ENCODE data around the gene EEF1A2.
A peak's percentile ranks its signal among the peaks of the same experiment; 100 is the strongest.

Gene EEF1A2

DNA sequence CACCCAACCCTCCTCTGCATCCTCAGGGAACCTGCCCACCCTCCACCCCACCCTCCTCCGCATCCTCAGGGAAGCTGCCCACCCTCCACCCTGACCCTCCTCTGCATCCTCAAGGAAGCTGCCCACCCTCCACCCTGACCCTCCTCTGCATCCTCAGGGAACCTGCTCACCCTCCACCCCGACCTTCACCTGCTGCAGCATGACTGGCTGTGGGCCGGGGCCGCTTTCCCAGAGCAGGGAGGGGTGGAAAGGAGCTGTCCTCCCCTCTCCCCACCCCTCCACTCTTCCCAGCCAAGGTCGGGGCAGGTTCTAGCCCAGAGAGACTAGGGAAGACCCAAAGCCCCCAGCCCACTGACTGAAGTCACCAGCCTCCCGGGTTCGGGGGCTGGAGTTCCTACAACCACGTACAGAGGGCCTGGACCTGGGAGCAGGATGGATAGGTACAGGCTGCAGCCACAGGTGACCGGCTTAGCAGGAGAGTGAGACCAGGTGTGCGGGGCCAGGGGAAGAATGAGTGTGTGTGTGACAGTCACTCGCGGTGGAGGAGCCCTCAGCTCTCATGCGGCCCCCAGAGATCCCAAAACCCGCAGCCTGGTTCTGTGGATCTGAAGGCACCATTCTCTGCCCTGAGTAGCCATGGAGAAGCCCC is 11.6 kb downstream of the EEF1A2 start:
- H3K27ac ChIP-seq: no peak overlapping the region
- no peak for TF ChIP-seq CTCF (IDR thresholded peaks at IDR 0.05)
- no peak for TF ChIP-seq ZFX (IDR thresholded peaks at IDR 0.05; ENCODE audit: borderline replicate concordance)

- no peak overlapping the region for H3K27ac ChIP-seq
- TF ChIP-seq CTCF (IDR thresholded peaks at IDR 0.05) (no peak), ZFX (IDR thresholded peaks at IDR 0.05; ENCODE audit: borderline replicate concordance) (no peak)
Observed at GRCh38 chr20:63486300-63486855, 12.5 kb downstream of the EEF1A2 start.

DNA sequence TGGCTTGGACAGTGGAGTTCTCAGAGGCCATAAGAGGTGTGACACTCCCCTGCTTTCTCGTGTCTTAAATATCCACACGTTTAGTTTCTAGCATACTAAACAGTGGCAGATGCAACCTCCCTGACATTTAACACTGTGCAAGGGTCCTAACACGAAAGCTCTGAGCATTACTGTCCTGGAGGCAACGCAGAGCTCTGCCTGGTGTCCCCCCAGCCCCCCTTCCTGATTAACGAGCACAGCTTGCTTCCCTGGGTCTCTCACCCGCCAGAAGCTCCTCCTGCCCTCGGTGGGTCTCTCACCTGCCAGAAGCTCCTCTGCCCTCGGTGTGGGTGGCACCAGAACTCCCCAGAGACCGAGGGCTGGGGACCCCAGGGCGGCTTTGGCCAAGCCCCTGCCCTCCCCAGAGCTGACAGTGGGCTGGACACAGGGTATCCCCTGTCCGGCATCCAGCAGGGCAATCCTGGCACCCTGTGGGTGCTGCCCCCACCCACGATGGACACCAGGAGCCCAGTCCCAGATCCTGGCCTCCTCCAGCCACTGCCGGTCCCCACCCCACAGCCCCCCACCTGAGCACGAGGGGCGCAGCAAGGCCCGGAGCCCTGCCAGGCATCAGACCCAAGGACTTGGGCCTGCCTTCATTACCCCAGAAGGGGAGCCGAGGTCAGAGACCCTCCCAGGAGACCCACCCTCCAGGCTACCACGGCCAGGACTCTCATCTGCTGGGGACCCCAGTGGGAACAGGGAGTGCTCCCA is 14.1 kb downstream of the EEF1A2 start:
- no peak overlapping the region for H3K27ac ChIP-seq
- TF ChIP-seq ZFX (IDR thresholded peaks at IDR 0.05; ENCODE audit: borderline replicate concordance) (no peak), CTCF (IDR thresholded peaks at IDR 0.05) (no peak)

- TF ChIP-seq CTCF (IDR thresholded peaks at IDR 0.05) (no peak), ZFX (IDR thresholded peaks at IDR 0.05; ENCODE audit: borderline replicate concordance) (no peak)
- H3K27ac ChIP-seq: no peak overlapping the region
Observed at GRCh38 chr20:63484236-63484635, 14.6 kb downstream of the EEF1A2 start.

DNA sequence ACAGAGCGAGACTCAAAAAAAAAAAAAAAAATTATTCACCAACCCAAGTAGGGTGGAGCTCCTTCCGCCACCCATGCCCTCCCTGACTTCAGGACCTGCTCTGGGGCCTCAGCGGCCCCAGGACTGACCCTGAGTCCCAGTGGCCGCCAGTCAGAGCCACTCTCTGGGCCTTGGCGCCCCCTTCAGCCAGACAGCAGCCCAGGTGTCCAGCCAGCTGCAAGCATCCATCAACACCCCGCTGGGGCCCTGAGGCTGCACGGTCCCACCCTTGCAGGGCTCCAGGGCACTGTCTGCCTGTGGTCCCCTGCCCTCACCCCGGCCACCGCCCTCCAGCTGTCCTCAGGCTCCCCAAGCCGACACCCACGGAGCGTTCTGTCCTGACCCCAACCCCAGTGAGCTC is 15.0 kb downstream of the EEF1A2 start:
- no peak overlapping the region for H3K27ac ChIP-seq
- TF ChIP-seq ZFX (IDR thresholded peaks at IDR 0.05; ENCODE audit: borderline replicate concordance) (no peak), CTCF (IDR thresholded peaks at IDR 0.05) (0 out of 2 replicates have a peak, but pooled peaks have one; percentile 12)

GRCh38 chr20:63482021-63482587 is 16.8 kb downstream of the EEF1A2 start:
- TF ChIP-seq ZFX (IDR thresholded peaks at IDR 0.05; ENCODE audit: borderline replicate concordance): no peak
- no peak for TF ChIP-seq CTCF (IDR thresholded peaks at IDR 0.05)
- H3K27ac ChIP-seq: no peak overlapping the region

All from 22Rv1 (cell line).